IMR-90 (cell line): ENCODE measurements around the gene TMEM263. TPM values are rescaled to one million over a fixed set of nuclear protein-coding genes. Genes with fewer than 3 reads are reported as not detected.

ENCODE experiments used
- ATAC-seq: fragments of 200-7000 bp; cut with Tn5 transposase; 2 replicates; pipeline ENCODE4 v1.9.1; 2020; ENCODE audit warnings: low read depth, mild to moderate bottlenecking, moderate library complexity
- BruUV-seq: library from RNA; stranded (reverse); fragments of 400-500 nt; replicated peaks from 2 replicates; lab custom pipeline; 2021; lab: Mats Ljungman, UMichigan
- CTCF ChIA-PET: fragments of 300-600 bp; formaldehyde crosslinking; extraction: SDS; loops from one replicate; lab custom pipeline; 2021; ENCODE audit warnings: antibody characterized with exemption; lab: Yijun Ruan, JAX
- POLR2A ChIA-PET: fragments of 300-600 bp; sonication (Branson Sonifier 250); formaldehyde crosslinking; loops from one replicate; lab custom pipeline; 2022; ENCODE audit warnings: antibody characterized with exemption; ENCODE audit not compliant: unreplicated experiment; lab: Charles Lee
- DNase-seq: peaks from one replicate; pipeline ENCODE4 v3.0.0; 2013
- H2AFZ ChIP-seq: replicated peaks from 2 replicates; pipeline ENCODE3; 2013; ENCODE audit warnings: low read length, mild to moderate bottlenecking; ENCODE audit not compliant: poor library complexity
- H2AK5ac ChIP-seq: 2 replicates; pipeline ENCODE4 v1.6.1; 2013; ENCODE audit warnings: low read depth, low read length, inconsistent platforms
- H2AK9ac ChIP-seq: replicated peaks from 2 replicates; pipeline ENCODE3; 2013; ENCODE audit warnings: mild to moderate bottlenecking, low read depth, low read length, moderate library complexity; ENCODE audit not compliant: poor library complexity
- H2BK120ac ChIP-seq: 2 replicates; pipeline ENCODE4 v1.6.1; 2013; ENCODE audit warnings: low read depth, low read length, inconsistent platforms
- H2BK15ac ChIP-seq: 3 replicates; pipeline ENCODE4 v1.6.1; 2013; ENCODE audit warnings: low read depth, low read length, inconsistent platforms
- H2BK20ac ChIP-seq: 2 replicates; pipeline ENCODE4 v1.6.1; 2013; ENCODE audit warnings: low read depth, mild to moderate bottlenecking, inconsistent platforms, low read length, moderate library complexity
- H2BK5ac ChIP-seq: 2 replicates; pipeline ENCODE4 v1.6.1; 2013; ENCODE audit warnings: mild to moderate bottlenecking, low read depth, low read length, inconsistent platforms; ENCODE audit not compliant: poor library complexity, severe bottlenecking
- H3K14ac ChIP-seq: replicated peaks from 2 replicates; pipeline ENCODE4 v1.6.1; 2013; ENCODE audit warnings: low read depth, low read length, inconsistent platforms
- H3K18ac ChIP-seq: 2 replicates; pipeline ENCODE4 v1.6.1; 2013; ENCODE audit warnings: low read depth, low read length, control low read depth
- H3K23ac ChIP-seq: 2 replicates; pipeline ENCODE4 v1.6.1; 2013; ENCODE audit warnings: low read depth, low read length, inconsistent platforms
- H3K27ac ChIP-seq: 2 replicates; pipeline ENCODE4 v1.5.1; 2013; ENCODE audit warnings: mild to moderate bottlenecking, control low read depth, low read length; ENCODE audit not compliant: insufficient read depth
- H3K27me3 ChIP-seq: 2 replicates; pipeline ENCODE4 v1.6.1; 2013; ENCODE audit warnings: low read length; ENCODE audit not compliant: control insufficient read depth, insufficient read depth
- H3K36me3 ChIP-seq: 2 replicates; pipeline ENCODE4 v1.6.1; 2013; ENCODE audit warnings: low read length, mixed read lengths; ENCODE audit not compliant: control insufficient read depth, insufficient read depth
- H3K4ac ChIP-seq: 2 replicates; pipeline ENCODE4 v1.6.1; 2013; ENCODE audit warnings: low read depth, low read length, inconsistent platforms
- H3K4me1 ChIP-seq: 2 replicates; pipeline ENCODE4 v1.6.1; 2013; ENCODE audit warnings: low read length, mixed read lengths; ENCODE audit not compliant: control insufficient read depth, insufficient read depth
- H3K4me2 ChIP-seq: 2 replicates; pipeline ENCODE4 v1.6.1; 2013; ENCODE audit warnings: low read depth, mild to moderate bottlenecking, control low read depth, low read length, moderate library complexity
- H3K4me3 ChIP-seq: 2 replicates; pipeline ENCODE4 v1.5.1; 2013; ENCODE audit warnings: low read depth, mild to moderate bottlenecking, control low read depth, low read length, moderate library complexity; ENCODE audit not compliant: insufficient read depth
- H3K56ac ChIP-seq: 2 replicates; pipeline ENCODE4 v1.6.1; 2013; ENCODE audit warnings: low read length, inconsistent platforms; ENCODE audit not compliant: insufficient read depth; ENCODE audit errors: extremely low read depth
- H3K79me1 ChIP-seq, 2 experiments: 2 replicates each; pipeline ENCODE4 v1.6.1; 2013; ENCODE audit warnings: low read length in 2 of 2, inconsistent platforms in 1 of 2, low read depth in 1 of 2
- H3K9ac ChIP-seq: 2 replicates; pipeline ENCODE4 v1.6.1; 2013; ENCODE audit warnings: low read depth, low read length, control low read depth
- H3K9me1 ChIP-seq: 2 replicates; pipeline ENCODE4 v1.6.1; 2013; ENCODE audit warnings: low read length, inconsistent platforms; ENCODE audit not compliant: insufficient read depth
- H3K9me3 ChIP-seq: 2 replicates; pipeline ENCODE4 v1.6.1; 2013; ENCODE audit warnings: low read length; ENCODE audit not compliant: control insufficient read depth, insufficient read depth
- H4K20me1 ChIP-seq: 2 replicates; pipeline ENCODE4 v1.6.1; 2013; ENCODE audit warnings: low read length, inconsistent platforms; ENCODE audit not compliant: insufficient read depth
- H4K5ac ChIP-seq: 2 replicates; pipeline ENCODE4 v1.6.1; 2013; ENCODE audit warnings: mild to moderate bottlenecking, low read depth, low read length, control low read depth
- H4K8ac ChIP-seq, 2 experiments: 2 replicates each; pipeline ENCODE4 v1.6.1; 2013; ENCODE audit warnings: low read depth in 2 of 2, low read length in 2 of 2, control low read depth in 1 of 2, inconsistent platforms in 1 of 2
- H4K91ac ChIP-seq: 2 replicates; pipeline ENCODE4 v1.6.1; 2013; ENCODE audit warnings: low read depth, low read length, inconsistent platforms; ENCODE audit not compliant: insufficient read depth
- BHLHE40 ChIP-seq: fragments of 150-350 bp; IDR thresholded peaks from 2 replicates; pipeline ENCODE4 v1.6.1; 2016; ENCODE audit warnings: mild to moderate bottlenecking, low read depth, low read length
- CEBPB ChIP-seq: IDR thresholded peaks from 2 replicates; pipeline ENCODE4 v1.6.1; 2012; ENCODE audit warnings: low read depth, low read length, improper control_type of control experiment
- CHD1 ChIP-seq: IDR thresholded peaks from 2 replicates; pipeline ENCODE4 v1.6.1; 2012; ENCODE audit warnings: low read depth, low read length, improper control_type of control experiment
- ELK1 ChIP-seq: fragments of 150-350 bp; IDR thresholded peaks from 2 replicates; pipeline ENCODE4 v1.6.1; 2016; ENCODE audit warnings: low read depth, mild to moderate bottlenecking, low read length, moderate library complexity, borderline replicate concordance
- FOS ChIP-seq: fragments of 150-350 bp; IDR thresholded peaks from 2 replicates; pipeline ENCODE4 v1.6.1; 2016; ENCODE audit warnings: low read depth, low read length
- MAFK ChIP-seq: IDR thresholded peaks from 2 replicates; pipeline ENCODE4 v1.6.1; 2012; ENCODE audit warnings: low read depth, low read length, improper control_type of control experiment
- MAZ ChIP-seq: IDR thresholded peaks from 2 replicates; pipeline ENCODE4 v1.6.1; 2012; ENCODE audit warnings: low read depth, mild to moderate bottlenecking, low read length, improper control_type of control experiment, moderate library complexity, borderline replicate concordance
- MXI1 ChIP-seq: IDR thresholded peaks from 2 replicates; pipeline ENCODE4 v1.6.1; 2012; ENCODE audit warnings: low read depth, mild to moderate bottlenecking, low read length, moderate library complexity, borderline replicate concordance
- NFE2L2 ChIP-seq: fragments of 150-350 bp; IDR thresholded peaks from 2 replicates; pipeline ENCODE4 v1.6.1; 2016; ENCODE audit warnings: low read depth, mild to moderate bottlenecking, low read length
- POLR2A ChIP-seq: IDR thresholded peaks from 2 replicates; pipeline ENCODE4 v1.6.1; 2012; ENCODE audit warnings: mild to moderate bottlenecking, low read depth, low read length
- RAD21 ChIP-seq: IDR thresholded peaks from 2 replicates; pipeline ENCODE4 v1.6.1; 2012; ENCODE audit warnings: low read length, improper control_type of control experiment
- RCOR1 ChIP-seq: IDR thresholded peaks from 2 replicates; pipeline ENCODE4 v1.6.1; 2012; ENCODE audit warnings: mild to moderate bottlenecking, low read length, improper control_type of control experiment; ENCODE audit not compliant: insufficient replicate concordance
- RFX5 ChIP-seq: IDR thresholded peaks from 2 replicates; pipeline ENCODE4 v1.8.0; 2012; ENCODE audit warnings: low read depth, mild to moderate bottlenecking, low read length, moderate library complexity
- SMC3 ChIP-seq: fragments of 150-350 bp; IDR thresholded peaks from 2 replicates; pipeline ENCODE4 v1.6.1; 2016; ENCODE audit warnings: low read depth, mild to moderate bottlenecking, antibody characterized with exemption, low read length, moderate library complexity
- USF2 ChIP-seq: fragments of 150-350 bp; IDR thresholded peaks from 2 replicates; pipeline ENCODE4 v1.6.1; 2017; ENCODE audit warnings: mild to moderate bottlenecking, antibody characterized with exemption, low read length, low read depth
- WGBS, 2 experiments: methylation state at CpG; one replicate each; pipeline versions ENCODE4 v1.1.5 to v1.1.7; 2013; ENCODE audit warnings: missing lambda C conversion rate in 2 of 2; ENCODE audit not compliant: insufficient read length in 1 of 2; ENCODE audit errors: extremely low coverage in 2 of 2; 5-methylcytosine and 5-hydroxymethylcytosine counted together
- dilution Hi-C: fragments of 300-500 bp; cut with HindIII; formaldehyde crosslinking; loops from one replicate; pipeline ENCODE4 v1.14.3; 2018; ENCODE audit warnings: low sequenced_read_pairs; ENCODE audit not compliant: unreplicated experiment
- in situ Hi-C: fragments of 300-500 bp; cut with MboI; formaldehyde crosslinking; loops from 3 replicates; pipeline ENCODE4 v1.14.3; 2019; ENCODE audit warnings: low sequenced_read_pairs, inconsistent platforms, mixed read lengths
- intact Hi-C: fragments of 100-400 bp; cut with micrococcal nuclease; formaldehyde crosslinking; loops from 2 replicates; pipeline ENCODE4 v1.10.0; 2022
- polyA plus RNA-seq, 3 experiments: library from polyadenylated mRNA; depleted of rRNA; stranded (reverse); fragments of >200 nt; gene quantifications; 2 replicates each; pipeline ENCODE4 v1.2.3, GENCODE V29; 2012; ENCODE audit warnings: low replicate concordance in 1 of 3
- total RNA-seq: library from RNA; depleted of rRNA; stranded (reverse); fragments of >200 nt; gene quantifications from 2 replicates; pipeline ENCODE4 v1.2.3, GENCODE V29; 2012
- TF ChIP-seq, protein P1 (sequence below): conservative IDR thresholded peaks from 2 replicates; pipeline ENCODE4 v1.5.1; 2012; ENCODE audit warnings: mild to moderate bottlenecking, low read depth, low read length, improper control_type of control experiment

Gene TMEM263
- total and polyA plus RNA-seq, 2 of the 4 experiments (the other 2 are of a cell fraction) = 47.9 to 99.7 TPM

GRCh38 chr12:106974511-106974910 is 18.8 kb downstream of the TMEM263 start:
- Histone ChIP-seq H3K56ac (no peak overlapping the region), H3K36me3 (peaks cover 14% of the 10 kb centered on the region), H3K14ac (no peak overlapping the region), H3K4me1 (peaks cover 5% of the 10 kb centered on the region), H3K9me3 (no peaks in the 10 kb centered on the region), H3K79me1 (peaks cover 14 to 50% of the 10 kb centered on the region in 2 experiments), H2BK120ac (no peak overlapping the region), H3K4ac (no peak overlapping the region), H3K27me3 (no peaks in the 10 kb centered on the region), H3K9me1 (peaks cover 14% of the 10 kb centered on the region), H4K91ac (no peak overlapping the region), H2AK5ac (no peak overlapping the region), H2BK20ac (no peak overlapping the region), H3K9ac (no peak overlapping the region), H4K5ac (no peak overlapping the region), H2BK5ac (no peak overlapping the region), H3K23ac (no peak overlapping the region), H3K4me3 (no peak overlapping the region), H3K18ac (no peak overlapping the region), H3K27ac (no peak overlapping the region), H2BK15ac (no peak overlapping the region), H3K4me2 (no peak overlapping the region), H2AFZ (no peak overlapping the region), H4K20me1 (peaks cover 53% of the 10 kb centered on the region), H2AK9ac (no peak overlapping the region), H4K8ac (no peak overlapping the region)
- ChIA-PET POLR2A (no interaction called here), CTCF (interaction anchor here (0.5 kb wide), 1 partner anchor 29 kb away, joined by 3 read pairs; no protein-coding TSS in a partner anchor)
- no peak for ATAC-seq
- in situ Hi-C loops (no loop called here), dilution Hi-C loops (no loop called here), intact Hi-C loops (no loop called here)
- TF ChIP-seq MAZ = no peak
- no peak for TF ChIP-seq BHLHE40
- TF ChIP-seq ELK1 = no peak
- TF ChIP-seq CHD1 = no peak
- TF ChIP-seq, protein P1, sequence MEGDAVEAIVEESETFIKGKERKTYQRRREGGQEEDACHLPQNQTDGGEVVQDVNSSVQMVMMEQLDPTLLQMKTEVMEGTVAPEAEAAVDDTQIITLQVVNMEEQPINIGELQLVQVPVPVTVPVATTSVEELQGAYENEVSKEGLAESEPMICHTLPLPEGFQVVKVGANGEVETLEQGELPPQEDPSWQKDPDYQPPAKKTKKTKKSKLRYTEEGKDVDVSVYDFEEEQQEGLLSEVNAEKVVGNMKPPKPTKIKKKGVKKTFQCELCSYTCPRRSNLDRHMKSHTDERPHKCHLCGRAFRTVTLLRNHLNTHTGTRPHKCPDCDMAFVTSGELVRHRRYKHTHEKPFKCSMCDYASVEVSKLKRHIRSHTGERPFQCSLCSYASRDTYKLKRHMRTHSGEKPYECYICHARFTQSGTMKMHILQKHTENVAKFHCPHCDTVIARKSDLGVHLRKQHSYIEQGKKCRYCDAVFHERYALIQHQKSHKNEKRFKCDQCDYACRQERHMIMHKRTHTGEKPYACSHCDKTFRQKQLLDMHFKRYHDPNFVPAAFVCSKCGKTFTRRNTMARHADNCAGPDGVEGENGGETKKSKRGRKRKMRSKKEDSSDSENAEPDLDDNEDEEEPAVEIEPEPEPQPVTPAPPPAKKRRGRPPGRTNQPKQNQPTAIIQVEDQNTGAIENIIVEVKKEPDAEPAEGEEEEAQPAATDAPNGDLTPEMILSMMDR = no peak
- TF ChIP-seq RAD21 = no peak
- no peak for TF ChIP-seq MXI1
- TF ChIP-seq FOS = no peak
- TF ChIP-seq CEBPB = no peak
- TF ChIP-seq MAFK = no peak
- TF ChIP-seq NFE2L2 = no peak
- TF ChIP-seq USF2 = no peak
- no peak for TF ChIP-seq SMC3
- TF ChIP-seq RFX5 = no peak
- no peak for TF ChIP-seq RCOR1
- TF ChIP-seq POLR2A = no peak
- DNase-seq = no peak
- BruUV-seq = no TSS peak
- no CpG with 5 or more reads among the region's 3 CpGs for WGBS, 2 experiments
